ENCODE results near the gene TDRD6. TPM values are rescaled to one million over a fixed set of nuclear protein-coding genes. Genes with fewer than 3 reads are reported as not detected.
"Not testable (repeated sequence)": the region's sequence is repeated elsewhere in the genome, so short reads cannot be mapped to it uniquely, and the experiment has no call there.

Gene TDRD6
- total RNA-seq, 2 donors from 2014 or later, result 0.91 to 13.0 TPM

GRCh38 chr6:46741910-46742309 is 54.2 kb downstream of the TDRD6 start:
- no peaks in the 10 kb centered on the region for H3K27me3 ChIP-seq (replicated peaks; ENCODE audit: insufficient read depth)
- TF ChIP-seq POLR2A (IDR thresholded peaks at IDR 0.05) (no peak), POLR2AphosphoS5 (IDR thresholded peaks at IDR 0.05) (no peak), CTCF (IDR thresholded peaks at IDR 0.05) (no peak)
- no peaks in the 10 kb centered on the region for H3K4me1 ChIP-seq (replicated peaks)
- WGBS, result 89% methylated on average over 4 of the region's 4 CpGs
- no peaks in the 10 kb centered on the region for H3K9me3 ChIP-seq
- no peak for DNase-seq (ENCODE audit: low spot score)
- no peak overlapping the region for H3K27ac ChIP-seq
- H3K4me3 ChIP-seq, result no peak overlapping the region
- intact Hi-C loops (cut with DNase I), result no loop called here
- no peaks in the 10 kb centered on the region for H3K36me3 ChIP-seq

GRCh38 chr6:46743425-46744158 is 55.9 kb downstream of the TDRD6 start:
- intact Hi-C loops (cut with DNase I), result no loop called here
- Histone ChIP-seq H3K27ac (no peak overlapping the region), H3K36me3 (no peaks in the 10 kb centered on the region), H3K4me3 (no peak overlapping the region), H3K9me3 (no peaks in the 10 kb centered on the region), H3K27me3 (replicated peaks; ENCODE audit: insufficient read depth) (no peaks in the 10 kb centered on the region), H3K4me1 (replicated peaks) (no peaks in the 10 kb centered on the region)
- 100% methylated on average over 1 of the region's 1 CpG for WGBS
- no peak for TF ChIP-seq CTCF (IDR thresholded peaks at IDR 0.05)
- TF ChIP-seq POLR2AphosphoS5 (IDR thresholded peaks at IDR 0.05), result no peak
- no peak for TF ChIP-seq POLR2A (IDR thresholded peaks at IDR 0.05)
- DNase-seq (ENCODE audit: low spot score), result no peak

- H3K27ac ChIP-seq; H3K27me3 ChIP-seq (replicated peaks; ENCODE audit: insufficient read depth); H3K9me3 ChIP-seq; H3K4me3 ChIP-seq; DNase-seq (ENCODE audit: low spot score); H3K36me3 ChIP-seq; intact Hi-C loops (cut with DNase I); H3K4me1 ChIP-seq (replicated peaks): not testable (repeated sequence)
- WGBS, result 89% methylated on average over 3 of the region's 3 CpGs
Observed at GRCh38 chr6:46744159-46744725, 56.6 kb downstream of the TDRD6 start.

GRCh38 chr6:46745973-46746372 is 58.3 kb downstream of the TDRD6 start:
- H3K4me3 ChIP-seq, result no peak overlapping the region
- WGBS, result 76% methylated on average over 2 of the region's 2 CpGs

GRCh38 chr6:46746696-46747095 is 59.0 kb downstream of the TDRD6 start, which contains the start of gene ANKRD66:
ANKRD66 (plus strand) TSS chr6:46746933; CDS start chr6:46751949, 5,016 bp downstream.
- H3K4me3 ChIP-seq, result no peak within 1 kb of the TSS
- intact Hi-C loops (cut with DNase I), result no loop called here
- DNase-seq (ENCODE audit: low spot score), result no peak
- no peaks in the 10 kb centered on the region for H3K36me3 ChIP-seq
- no peaks in the 10 kb centered on the region for H3K9me3 ChIP-seq
- H3K27ac ChIP-seq, result no peak within 1 kb of the TSS
- TF ChIP-seq CTCF (IDR thresholded peaks at IDR 0.05) (no peak), POLR2A (IDR thresholded peaks at IDR 0.05) (no peak), POLR2AphosphoS5 (IDR thresholded peaks at IDR 0.05) (no peak)
- WGBS, result 46% methylated on average over 1 of the region's 1 CpG
- no peaks in the 10 kb centered on the region for H3K4me1 ChIP-seq (replicated peaks)
- no peaks in the 10 kb centered on the region for H3K27me3 ChIP-seq (replicated peaks; ENCODE audit: insufficient read depth)

More at GRCh38 chr6:46745973-46746372, 58.3 kb downstream of the TDRD6 start:
- no peaks in the 10 kb centered on the region for H3K36me3 ChIP-seq
- no peaks in the 10 kb centered on the region for H3K27me3 ChIP-seq (replicated peaks; ENCODE audit: insufficient read depth)
- TF ChIP-seq POLR2A (IDR thresholded peaks at IDR 0.05) (no peak), POLR2AphosphoS5 (IDR thresholded peaks at IDR 0.05) (no peak), CTCF (IDR thresholded peaks at IDR 0.05) (no peak)
- no peaks in the 10 kb centered on the region for H3K4me1 ChIP-seq (replicated peaks)
- DNase-seq (ENCODE audit: low spot score), result no peak
- no peak overlapping the region for H3K27ac ChIP-seq
- intact Hi-C loops (cut with DNase I), result no loop called here
- no peaks in the 10 kb centered on the region for H3K9me3 ChIP-seq
